ENCODE results near the gene NLGN4X.

The NLGN4X gene

GRCh38 chrX:6175914-6176313 is 52.8 kb downstream of the NLGN4X start:
- no peak for DNase-seq (ENCODE audit: extremely low spot score)
- POLR2A ChIA-PET: no interaction called here
- TF ChIP-seq CTBP1 (IDR thresholded peaks at IDR 0.05; ENCODE audit: borderline replicate concordance) (no peak), TARDBP (IDR thresholded peaks at IDR 0.05) (no peak), HDGF (IDR thresholded peaks at IDR 0.05; ENCODE audit: borderline replicate concordance) (no peak), LEF1 (IDR thresholded peaks at IDR 0.05; ENCODE audit: borderline replicate concordance) (no peak), PKNOX1 (IDR thresholded peaks at IDR 0.05) (no peak), FOXK2 (IDR thresholded peaks at IDR 0.05) (no peak), NFRKB (IDR thresholded peaks at IDR 0.05) (no peak), FOXA1 (IDR thresholded peaks at IDR 0.05) (no peak), FOXM1 (IDR thresholded peaks at IDR 0.05; ENCODE audit: borderline replicate concordance) (no peak), L3MBTL2 (conservative IDR thresholded peaks at IDR 0.05) (no peak), ZNF384 (IDR thresholded peaks at IDR 0.05) (no peak), ELF4 (IDR thresholded peaks at IDR 0.05) (no peak), ARNT (IDR thresholded peaks at IDR 0.05) (no peak), BHLHE40 (IDR thresholded peaks at IDR 0.05; ENCODE audit: borderline replicate concordance) (no peak), SUZ12 (IDR thresholded peaks at IDR 0.05) (no peak), SP1 (IDR thresholded peaks at IDR 0.05) (no peak)
- CTCF ChIA-PET: no interaction called here

DNA sequence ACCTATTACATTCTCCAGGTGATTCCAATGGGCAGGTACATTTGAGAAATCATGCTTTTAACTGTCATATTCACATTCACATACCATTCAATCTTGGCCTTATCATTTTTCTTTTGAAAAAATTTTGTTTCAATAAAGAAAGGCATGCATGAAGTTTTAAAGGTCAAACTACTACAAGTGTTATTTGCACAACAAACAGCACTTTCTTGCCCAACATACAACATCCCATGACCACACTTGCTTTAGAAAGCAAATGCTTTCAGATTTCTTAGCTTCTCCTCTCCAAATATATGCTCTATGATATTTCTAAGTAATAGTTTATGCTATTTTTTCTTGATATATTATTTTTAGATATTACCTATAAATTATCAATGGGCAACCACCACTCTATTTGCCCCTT is 58.2 kb downstream of the NLGN4X start:
- POLR2A ChIA-PET: no interaction called here
- CTCF ChIA-PET: no interaction called here
- TF ChIP-seq ARNT (IDR thresholded peaks at IDR 0.05) (no peak), L3MBTL2 (conservative IDR thresholded peaks at IDR 0.05) (no peak), NFRKB (IDR thresholded peaks at IDR 0.05) (no peak), SP1 (IDR thresholded peaks at IDR 0.05) (no peak), SUZ12 (IDR thresholded peaks at IDR 0.05) (no peak), BHLHE40 (IDR thresholded peaks at IDR 0.05; ENCODE audit: borderline replicate concordance) (no peak), FOXK2 (IDR thresholded peaks at IDR 0.05) (no peak), ELF4 (IDR thresholded peaks at IDR 0.05) (no peak), FOXA1 (IDR thresholded peaks at IDR 0.05) (no peak), TARDBP (IDR thresholded peaks at IDR 0.05) (no peak), LEF1 (IDR thresholded peaks at IDR 0.05; ENCODE audit: borderline replicate concordance) (no peak), CTBP1 (IDR thresholded peaks at IDR 0.05; ENCODE audit: borderline replicate concordance) (no peak), FOXM1 (IDR thresholded peaks at IDR 0.05; ENCODE audit: borderline replicate concordance) (no peak), HDGF (IDR thresholded peaks at IDR 0.05; ENCODE audit: borderline replicate concordance) (no peak), ZNF384 (IDR thresholded peaks at IDR 0.05) (no peak), PKNOX1 (IDR thresholded peaks at IDR 0.05) (no peak)
- DNase-seq (ENCODE audit: extremely low spot score): no peak

GRCh38 chrX:6169407-6169806 is 59.3 kb downstream of the NLGN4X start:
- POLR2A ChIA-PET: no interaction called here
- DNase-seq (ENCODE audit: extremely low spot score): no peak
- CTCF ChIA-PET: no interaction called here
- no peak for TF ChIP-seq CTBP1 (IDR thresholded peaks at IDR 0.05; ENCODE audit: borderline replicate concordance)
- TF ChIP-seq HDGF (IDR thresholded peaks at IDR 0.05; ENCODE audit: borderline replicate concordance): no peak
- no peak for TF ChIP-seq BHLHE40 (IDR thresholded peaks at IDR 0.05; ENCODE audit: borderline replicate concordance)
- TF ChIP-seq SUZ12 (IDR thresholded peaks at IDR 0.05): no peak
- no peak for TF ChIP-seq L3MBTL2 (conservative IDR thresholded peaks at IDR 0.05)
- TF ChIP-seq LEF1 (IDR thresholded peaks at IDR 0.05; ENCODE audit: borderline replicate concordance): no peak
- TF ChIP-seq FOXA1 (IDR thresholded peaks at IDR 0.05): no peak
- no peak for TF ChIP-seq ELF4 (IDR thresholded peaks at IDR 0.05)
- no peak for TF ChIP-seq FOXM1 (IDR thresholded peaks at IDR 0.05; ENCODE audit: borderline replicate concordance)
- TF ChIP-seq PKNOX1 (IDR thresholded peaks at IDR 0.05): no peak
- no peak for TF ChIP-seq ZNF384 (IDR thresholded peaks at IDR 0.05)
- no peak for TF ChIP-seq NFRKB (IDR thresholded peaks at IDR 0.05)
- TF ChIP-seq FOXK2 (IDR thresholded peaks at IDR 0.05): no peak
- TF ChIP-seq TARDBP (IDR thresholded peaks at IDR 0.05): no peak
- no peak for TF ChIP-seq ARNT (IDR thresholded peaks at IDR 0.05)
- no peak for TF ChIP-seq SP1 (IDR thresholded peaks at IDR 0.05)

- CTCF ChIA-PET: no interaction called here
- POLR2A ChIA-PET: no interaction called here
Measured at GRCh38 chrX:6163721-6164120, 64.9 kb downstream of the NLGN4X start.

GRCh38 chrX:6159468-6159867 is 69.2 kb downstream of the NLGN4X start:
- ChIA-PET POLR2A (no interaction called here), CTCF (no interaction called here)

More at GRCh38 chrX:6163721-6164120, 64.9 kb downstream of the NLGN4X start:
- no peak for DNase-seq (ENCODE audit: extremely low spot score)
- TF ChIP-seq TARDBP (IDR thresholded peaks at IDR 0.05) (no peak), NFRKB (IDR thresholded peaks at IDR 0.05) (no peak), FOXK2 (IDR thresholded peaks at IDR 0.05) (no peak), HDGF (IDR thresholded peaks at IDR 0.05; ENCODE audit: borderline replicate concordance) (no peak), SUZ12 (IDR thresholded peaks at IDR 0.05) (no peak), CTBP1 (IDR thresholded peaks at IDR 0.05; ENCODE audit: borderline replicate concordance) (no peak), LEF1 (IDR thresholded peaks at IDR 0.05; ENCODE audit: borderline replicate concordance) (no peak), ELF4 (IDR thresholded peaks at IDR 0.05) (no peak), PKNOX1 (IDR thresholded peaks at IDR 0.05) (no peak), SP1 (IDR thresholded peaks at IDR 0.05) (no peak), FOXM1 (IDR thresholded peaks at IDR 0.05; ENCODE audit: borderline replicate concordance) (no peak), ZNF384 (IDR thresholded peaks at IDR 0.05) (no peak), L3MBTL2 (conservative IDR thresholded peaks at IDR 0.05) (no peak), FOXA1 (IDR thresholded peaks at IDR 0.05) (no peak), ARNT (IDR thresholded peaks at IDR 0.05) (no peak)

More at GRCh38 chrX:6159468-6159867, 69.2 kb downstream of the NLGN4X start:
- TF ChIP-seq SUZ12 (IDR thresholded peaks at IDR 0.05) (no peak), ELF4 (IDR thresholded peaks at IDR 0.05) (no peak), TARDBP (IDR thresholded peaks at IDR 0.05) (no peak), NFRKB (IDR thresholded peaks at IDR 0.05) (no peak), L3MBTL2 (conservative IDR thresholded peaks at IDR 0.05) (no peak)
- DNase-seq (ENCODE audit: extremely low spot score): no peak
